GM12872 (cell line): ENCODE measurements around the gene CDK17.
A peak's percentile ranks its signal among the peaks of the same experiment; 100 is the strongest.

Experiments used
- TF ChIP-seq, protein P1 (sequence below): IDR thresholded peaks from 3 replicates; pipeline ENCODE4 v1.5.1; 2011; ENCODE audit warnings: low read depth, mild to moderate bottlenecking, low read length, moderate library complexity; ENCODE audit not compliant: insufficient read depth

CDK17 gene

DNA sequence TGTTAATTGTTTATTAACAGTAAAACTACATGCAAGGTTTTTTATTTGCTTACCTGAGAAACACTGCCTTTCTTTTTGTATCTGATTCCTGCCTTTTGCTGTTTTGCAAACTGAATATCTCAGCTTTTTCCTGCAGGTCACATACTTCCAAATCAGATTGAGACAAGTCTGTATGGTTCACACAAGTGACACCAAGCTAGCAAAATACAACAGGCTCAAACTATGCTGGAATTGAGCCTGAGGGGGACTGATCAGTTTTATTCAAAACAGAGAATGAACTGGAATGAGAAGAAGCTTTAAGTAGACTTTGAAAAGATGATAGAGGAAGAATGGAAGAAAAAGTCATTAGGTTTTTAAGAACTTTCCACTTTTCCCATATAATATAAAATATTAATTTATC is 12.2 kb upstream of the CDK17 start:
- TF ChIP-seq, protein P1, sequence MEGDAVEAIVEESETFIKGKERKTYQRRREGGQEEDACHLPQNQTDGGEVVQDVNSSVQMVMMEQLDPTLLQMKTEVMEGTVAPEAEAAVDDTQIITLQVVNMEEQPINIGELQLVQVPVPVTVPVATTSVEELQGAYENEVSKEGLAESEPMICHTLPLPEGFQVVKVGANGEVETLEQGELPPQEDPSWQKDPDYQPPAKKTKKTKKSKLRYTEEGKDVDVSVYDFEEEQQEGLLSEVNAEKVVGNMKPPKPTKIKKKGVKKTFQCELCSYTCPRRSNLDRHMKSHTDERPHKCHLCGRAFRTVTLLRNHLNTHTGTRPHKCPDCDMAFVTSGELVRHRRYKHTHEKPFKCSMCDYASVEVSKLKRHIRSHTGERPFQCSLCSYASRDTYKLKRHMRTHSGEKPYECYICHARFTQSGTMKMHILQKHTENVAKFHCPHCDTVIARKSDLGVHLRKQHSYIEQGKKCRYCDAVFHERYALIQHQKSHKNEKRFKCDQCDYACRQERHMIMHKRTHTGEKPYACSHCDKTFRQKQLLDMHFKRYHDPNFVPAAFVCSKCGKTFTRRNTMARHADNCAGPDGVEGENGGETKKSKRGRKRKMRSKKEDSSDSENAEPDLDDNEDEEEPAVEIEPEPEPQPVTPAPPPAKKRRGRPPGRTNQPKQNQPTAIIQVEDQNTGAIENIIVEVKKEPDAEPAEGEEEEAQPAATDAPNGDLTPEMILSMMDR, result no peak

DNA sequence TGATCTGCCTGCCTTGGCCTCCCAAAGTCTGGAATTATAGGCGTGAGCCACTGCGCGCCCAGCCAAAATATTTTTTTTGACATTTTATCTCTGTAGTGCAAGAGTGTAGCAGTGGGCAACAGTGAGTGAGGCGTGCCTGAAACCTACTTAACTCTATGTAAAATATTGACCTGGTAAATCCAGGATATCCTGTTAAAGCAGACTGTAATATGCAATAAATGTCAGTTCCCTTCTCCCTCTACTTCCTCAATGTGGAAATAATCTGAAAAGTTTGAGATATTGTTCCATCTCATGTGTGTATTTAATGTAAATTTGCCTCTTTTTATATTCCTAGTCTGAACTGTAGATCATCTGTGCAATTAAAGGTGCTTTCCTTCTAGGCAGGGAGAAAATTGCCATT is 9.5 kb upstream of the CDK17 start:
- TF ChIP-seq, protein P1, result no peak

DNA sequence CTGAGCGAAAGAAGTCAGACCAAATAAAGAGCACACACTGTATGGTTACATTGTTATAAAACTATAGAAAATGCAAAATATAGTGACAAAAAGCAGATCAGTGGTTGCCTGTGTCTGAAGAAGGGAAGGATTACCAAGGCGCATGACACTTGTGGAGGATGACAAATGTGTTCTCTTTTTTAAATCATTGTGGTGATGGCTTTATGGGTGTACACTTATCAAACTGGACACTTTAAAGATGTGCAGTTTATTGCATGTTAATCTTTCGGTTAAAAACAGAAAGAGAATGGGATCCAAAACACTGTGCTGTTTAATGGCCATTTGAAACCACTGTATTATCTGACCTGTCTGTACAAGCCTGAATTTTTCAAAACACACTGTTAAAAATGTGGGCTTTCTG is 8.8 kb upstream of the CDK17 start:
- TF ChIP-seq, protein P1, result no peak

DNA sequence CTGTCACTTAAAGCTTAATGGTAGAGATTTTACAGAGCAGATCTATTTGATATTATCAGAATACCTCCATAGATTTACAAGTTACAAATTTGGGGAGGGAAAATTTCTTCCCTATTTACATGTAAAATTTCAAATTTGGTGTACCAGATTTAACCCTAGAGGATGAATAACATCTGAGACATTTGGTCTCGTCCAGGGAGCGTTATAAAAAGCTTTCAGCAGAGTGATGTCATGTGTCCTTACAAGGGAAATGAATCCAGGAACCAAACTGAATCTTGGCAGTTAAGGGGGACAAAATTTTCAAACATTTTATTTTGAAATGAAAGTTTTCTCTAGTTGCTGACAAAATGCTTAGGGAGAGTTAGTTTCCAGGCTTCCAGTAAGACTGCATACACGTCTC is 4.5 kb upstream of the CDK17 start:
- TF ChIP-seq, protein P1, result no peak

DNA sequence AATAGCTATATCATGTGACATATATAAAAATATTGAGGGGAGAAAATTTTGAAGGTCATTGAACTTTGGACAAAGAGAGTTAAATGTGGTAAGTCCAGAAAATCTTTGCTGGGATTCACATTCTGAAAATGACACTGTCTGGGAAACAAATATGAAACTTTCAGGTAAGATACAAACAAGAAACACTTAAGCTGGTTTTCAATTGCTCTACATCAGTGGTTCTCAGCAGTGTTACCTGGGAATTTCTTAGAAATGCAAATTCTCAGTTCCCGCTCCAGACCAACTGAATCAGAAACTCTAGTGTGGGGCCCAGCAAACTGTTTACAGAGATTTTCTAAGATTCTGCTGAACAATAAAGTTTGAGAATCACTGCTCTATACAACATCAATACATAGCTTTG is 3.6 kb upstream of the CDK17 start:
- TF ChIP-seq, protein P1, result no peak

DNA sequence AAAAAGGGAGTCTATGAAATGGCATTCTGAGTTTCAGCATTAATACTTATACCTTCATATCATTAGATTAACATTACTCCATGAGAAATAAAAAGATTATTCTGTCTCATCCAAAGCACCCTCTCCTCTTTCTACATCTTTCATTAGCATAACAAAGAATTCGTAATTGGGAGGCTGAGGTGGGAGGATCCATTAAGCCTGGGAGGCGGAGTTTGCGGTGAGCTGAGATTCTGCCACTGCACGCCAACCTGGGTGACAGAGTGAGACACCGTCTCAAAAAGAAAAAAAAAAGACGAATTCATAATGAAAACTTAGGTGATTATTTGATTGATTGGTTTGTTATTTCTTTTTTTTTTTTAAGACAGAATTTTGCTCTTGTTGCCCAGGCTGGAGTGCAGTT is 1.8 kb upstream of the CDK17 start:
- TF ChIP-seq, protein P1, result no peak

DNA sequence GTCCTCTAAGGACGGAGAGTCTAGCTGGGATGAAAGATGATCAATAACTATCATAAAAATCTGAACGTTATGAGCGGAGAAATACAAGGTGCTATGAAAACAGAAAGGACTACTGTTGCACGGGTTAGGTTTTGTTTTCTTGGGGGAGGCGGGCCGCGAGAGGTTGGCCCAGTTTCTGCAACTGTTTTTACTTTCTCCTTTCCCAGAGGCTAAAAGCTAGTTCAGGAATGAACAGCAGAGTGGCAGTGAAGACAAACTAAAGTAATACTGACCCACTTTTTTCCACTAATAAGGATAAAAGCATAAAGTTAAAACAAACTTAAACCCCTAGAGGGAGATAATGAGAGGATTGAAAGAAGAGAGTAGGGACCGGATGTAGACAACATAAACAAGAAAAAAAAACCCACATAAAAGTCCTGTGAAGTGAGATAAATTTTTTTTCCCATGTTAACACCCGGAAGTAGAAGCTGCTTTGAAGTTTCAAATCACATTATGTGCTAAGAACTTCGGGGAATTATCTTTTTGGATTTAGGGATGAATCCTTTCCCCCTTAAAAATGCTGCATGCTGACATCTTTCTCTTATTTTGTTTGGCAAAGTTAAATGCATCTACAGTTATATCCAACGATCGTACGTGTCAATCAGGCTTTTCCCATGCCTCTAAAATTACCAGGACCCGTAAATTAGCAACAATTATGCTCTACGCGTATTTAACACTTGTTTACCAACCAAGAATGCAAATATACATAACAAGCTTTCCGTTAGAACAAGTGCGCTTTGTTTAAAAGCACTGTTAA is 1.0 kb upstream of the CDK17 start:
- TF ChIP-seq, protein P1, result peak; percentile 36; the same call in 2 of the 3 replicates
